ENCODE data around the gene MBNL3. TPM values are rescaled to one million over a fixed set of nuclear protein-coding genes. Genes with fewer than 3 reads are reported as not detected.

The MBNL3 gene
- total RNA-seq, 1 experiment from 2014 or later = 2.6 TPM

DNA sequence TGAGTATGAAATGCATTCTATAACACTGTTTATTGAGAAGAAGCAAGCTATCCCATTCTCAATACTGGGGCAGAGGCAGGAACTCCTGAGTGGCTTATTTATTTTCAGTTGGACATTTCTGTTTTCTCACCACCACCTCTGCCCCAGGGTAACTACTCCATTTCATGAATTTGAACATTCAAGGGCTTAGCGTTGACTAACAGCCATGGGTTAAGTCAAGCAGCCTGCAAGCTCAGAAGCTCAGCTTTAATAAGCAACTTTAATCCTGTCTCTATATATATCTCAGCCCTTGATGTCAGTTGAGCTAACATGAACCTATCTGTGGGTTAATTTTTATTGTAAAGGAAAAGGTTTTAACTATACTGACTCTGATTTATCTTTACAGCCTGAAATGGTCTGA, 93.8 kb downstream of the MBNL3 start:
- Histone ChIP-seq H3T11ph (ENCODE audit: low read length) (no peak overlapping the region), H3K79me1 (ENCODE audit: insufficient read depth, low read depth, low read length, poor library complexity, severe bottlenecking) (no peaks in the 10 kb centered on the region), H2BK5ac (ENCODE audit: insufficient read length, low read length) (no peak overlapping the region), H4K8ac (replicated peaks; ENCODE audit: insufficient read length, low read depth, low read length) (no peak overlapping the region), H3K27ac (ENCODE audit: insufficient read length, low read depth, low read length) (no peak overlapping the region), H2BK12ac (ENCODE audit: insufficient read length, low read depth, low read length) (no peak overlapping the region), H3K23ac (ENCODE audit: insufficient read length, low read depth, low read length) (no peak overlapping the region), H2BK15ac (ENCODE audit: low read depth, low read length) (no peak overlapping the region), H2AFZ (ENCODE audit: low read length) (no peak overlapping the region), H3K9ac (ENCODE audit: extremely low read depth, insufficient read length, low read length) (no peak overlapping the region), H2BK20ac (ENCODE audit: low read depth, low read length, poor library complexity, severe bottlenecking) (no peak overlapping the region), H3K4me1 (ENCODE audit: insufficient read depth, low read length) (no peaks in the 10 kb centered on the region), H3K79me2 (ENCODE audit: insufficient read depth, low read length) (no peaks in the 10 kb centered on the region), H3K9me3 (ENCODE audit: control insufficient read depth, low read depth, low read length) (no peaks in the 10 kb centered on the region), H3K14ac (ENCODE audit: insufficient read depth, low read length) (no peak overlapping the region), H3K4me2 (ENCODE audit: insufficient read depth, insufficient read length, low read length) (no peak overlapping the region), H4K91ac (ENCODE audit: insufficient read length, low read depth, low read length) (no peak overlapping the region), H3K23me2 (ENCODE audit: insufficient read length, low read depth, low read length, poor library complexity, severe bottlenecking) (no peaks in the 10 kb centered on the region), H4K5ac (ENCODE audit: insufficient read length, low read depth, low read length) (no peak overlapping the region), H2AK5ac (ENCODE audit: insufficient read length, low read length) (no peak overlapping the region), H3K4ac (ENCODE audit: low read depth, low read length) (no peak overlapping the region), H3K18ac (ENCODE audit: insufficient read length, low read depth, low read length) (no peak overlapping the region), H3K56ac (ENCODE audit: insufficient read length, low read depth, low read length) (no peak overlapping the region), H4K20me1 (ENCODE audit: control insufficient read depth, insufficient read depth, insufficient read length) (no peaks in the 10 kb centered on the region), H2BK120ac (ENCODE audit: low read depth, low read length, poor library complexity, severe bottlenecking) (no peak overlapping the region), H3K27me3 (ENCODE audit: insufficient read depth, low read length) (no peaks in the 10 kb centered on the region)
- WGBS (ENCODE audit: extremely low coverage, insufficient read length, low lambda C conversion rate) = no CpG with 5 or more reads among the region's 1 CpG
- Mint-ChIP-seq H3K27me3 (ENCODE audit: low read depth) (no peaks in the 10 kb centered on the region; the same call in 1 of the 2 replicates), H3K36me3 (ENCODE audit: insufficient read depth in 1 of 3, low read depth in 3 of 3) (no peaks in the 10 kb centered on the region), H3K9me3 (no peaks in the 10 kb centered on the region), H3K4me1 (no peaks in the 10 kb centered on the region), H3K27ac (no peak overlapping the region), H3K4me3 (no peak overlapping the region)
- TF ChIP-seq, protein P1, sequence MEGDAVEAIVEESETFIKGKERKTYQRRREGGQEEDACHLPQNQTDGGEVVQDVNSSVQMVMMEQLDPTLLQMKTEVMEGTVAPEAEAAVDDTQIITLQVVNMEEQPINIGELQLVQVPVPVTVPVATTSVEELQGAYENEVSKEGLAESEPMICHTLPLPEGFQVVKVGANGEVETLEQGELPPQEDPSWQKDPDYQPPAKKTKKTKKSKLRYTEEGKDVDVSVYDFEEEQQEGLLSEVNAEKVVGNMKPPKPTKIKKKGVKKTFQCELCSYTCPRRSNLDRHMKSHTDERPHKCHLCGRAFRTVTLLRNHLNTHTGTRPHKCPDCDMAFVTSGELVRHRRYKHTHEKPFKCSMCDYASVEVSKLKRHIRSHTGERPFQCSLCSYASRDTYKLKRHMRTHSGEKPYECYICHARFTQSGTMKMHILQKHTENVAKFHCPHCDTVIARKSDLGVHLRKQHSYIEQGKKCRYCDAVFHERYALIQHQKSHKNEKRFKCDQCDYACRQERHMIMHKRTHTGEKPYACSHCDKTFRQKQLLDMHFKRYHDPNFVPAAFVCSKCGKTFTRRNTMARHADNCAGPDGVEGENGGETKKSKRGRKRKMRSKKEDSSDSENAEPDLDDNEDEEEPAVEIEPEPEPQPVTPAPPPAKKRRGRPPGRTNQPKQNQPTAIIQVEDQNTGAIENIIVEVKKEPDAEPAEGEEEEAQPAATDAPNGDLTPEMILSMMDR (conservative IDR thresholded peaks at IDR 0.05) = no peak
- no peak for DNase-seq
